ENCODE data around the gene SPC25. TPM values are rescaled to one million over a fixed set of nuclear protein-coding genes. Genes with fewer than 3 reads are reported as not detected.

Gene SPC25
- polyA plus RNA-seq, 1 donor from 2014 or later: 2.7 TPM

GRCh38 chr2:168858146-168858545 is 32.1 kb downstream of the SPC25 start:
- H3K79me2 ChIP-seq (replicated peaks; ENCODE audit: insufficient read depth, low read length): no peaks in the 10 kb centered on the region
- H4K20me1 ChIP-seq (ENCODE audit: insufficient read depth): no peaks in the 10 kb centered on the region
- H3K9me2 ChIP-seq (ENCODE audit: insufficient read depth, low read length): no peaks in the 10 kb centered on the region
- H3K9me3 ChIP-seq (ENCODE audit: low read length): no peaks in the 10 kb centered on the region
- TF ChIP-seq EZH2 (IDR thresholded peaks at IDR 0.05; ENCODE audit: borderline replicate concordance, insufficient read depth, low read length, poor library complexity, severe bottlenecking) (no peak), RAD21 (conservative IDR thresholded peaks at IDR 0.05) (no peak), SMC3 (conservative IDR thresholded peaks at IDR 0.05; ENCODE audit: poor library complexity) (no peak), EP300 (conservative IDR thresholded peaks at IDR 0.05; ENCODE audit: poor library complexity, severe bottlenecking) (no peak), TAF1 (IDR thresholded peaks at IDR 0.05; ENCODE audit: low read depth) (no peak), POLR2AphosphoS5 (IDR thresholded peaks at IDR 0.05) (no peak), MXI1 (conservative IDR thresholded peaks at IDR 0.05; ENCODE audit: poor library complexity, severe bottlenecking) (no peak), CTCF (IDR thresholded peaks at IDR 0.05; ENCODE audit: poor library complexity, severe bottlenecking) (no peak)
- TF ChIP-seq, protein P1, sequence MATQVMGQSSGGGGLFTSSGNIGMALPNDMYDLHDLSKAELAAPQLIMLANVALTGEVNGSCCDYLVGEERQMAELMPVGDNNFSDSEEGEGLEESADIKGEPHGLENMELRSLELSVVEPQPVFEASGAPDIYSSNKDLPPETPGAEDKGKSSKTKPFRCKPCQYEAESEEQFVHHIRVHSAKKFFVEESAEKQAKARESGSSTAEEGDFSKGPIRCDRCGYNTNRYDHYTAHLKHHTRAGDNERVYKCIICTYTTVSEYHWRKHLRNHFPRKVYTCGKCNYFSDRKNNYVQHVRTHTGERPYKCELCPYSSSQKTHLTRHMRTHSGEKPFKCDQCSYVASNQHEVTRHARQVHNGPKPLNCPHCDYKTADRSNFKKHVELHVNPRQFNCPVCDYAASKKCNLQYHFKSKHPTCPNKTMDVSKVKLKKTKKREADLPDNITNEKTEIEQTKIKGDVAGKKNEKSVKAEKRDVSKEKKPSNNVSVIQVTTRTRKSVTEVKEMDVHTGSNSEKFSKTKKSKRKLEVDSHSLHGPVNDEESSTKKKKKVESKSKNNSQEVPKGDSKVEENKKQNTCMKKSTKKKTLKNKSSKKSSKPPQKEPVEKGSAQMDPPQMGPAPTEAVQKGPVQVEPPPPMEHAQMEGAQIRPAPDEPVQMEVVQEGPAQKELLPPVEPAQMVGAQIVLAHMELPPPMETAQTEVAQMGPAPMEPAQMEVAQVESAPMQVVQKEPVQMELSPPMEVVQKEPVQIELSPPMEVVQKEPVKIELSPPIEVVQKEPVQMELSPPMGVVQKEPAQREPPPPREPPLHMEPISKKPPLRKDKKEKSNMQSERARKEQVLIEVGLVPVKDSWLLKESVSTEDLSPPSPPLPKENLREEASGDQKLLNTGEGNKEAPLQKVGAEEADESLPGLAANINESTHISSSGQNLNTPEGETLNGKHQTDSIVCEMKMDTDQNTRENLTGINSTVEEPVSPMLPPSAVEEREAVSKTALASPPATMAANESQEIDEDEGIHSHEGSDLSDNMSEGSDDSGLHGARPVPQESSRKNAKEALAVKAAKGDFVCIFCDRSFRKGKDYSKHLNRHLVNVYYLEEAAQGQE (IDR thresholded peaks at IDR 0.05; ENCODE audit: borderline replicate concordance): no peak
- H2AFZ ChIP-seq (ENCODE audit: low read depth, low read length): no peak overlapping the region
- H3K27ac ChIP-seq (ENCODE audit: low read length): no peak overlapping the region
- no peaks in the 10 kb centered on the region for H3F3A ChIP-seq (ENCODE audit: insufficient read depth, low read length, poor library complexity, severe bottlenecking)
- no peaks in the 10 kb centered on the region for H3K27me3 ChIP-seq (ENCODE audit: insufficient read depth, low read depth, low read length)
- no peak overlapping the region for H3K4me3 ChIP-seq (ENCODE audit: low read length)
- H3K9ac ChIP-seq (ENCODE audit: low read length): no peak overlapping the region
- H3K4me2 ChIP-seq (ENCODE audit: low read length): no peak overlapping the region
- no peaks in the 10 kb centered on the region for H3K36me3 ChIP-seq (ENCODE audit: insufficient read depth, low read length)

- Histone ChIP-seq H3K9ac (ENCODE audit: low read length) (no peak overlapping the region), H3K4me3 (ENCODE audit: low read length) (no peak overlapping the region), H3K27me3 (ENCODE audit: insufficient read depth, low read depth, low read length) (no peaks in the 10 kb centered on the region), H2AFZ (ENCODE audit: low read depth, low read length) (no peak overlapping the region), H3K9me2 (ENCODE audit: insufficient read depth, low read length) (no peaks in the 10 kb centered on the region), H3K9me3 (ENCODE audit: low read length) (no peaks in the 10 kb centered on the region), H3K27ac (ENCODE audit: low read length) (no peak overlapping the region), H3K36me3 (ENCODE audit: insufficient read depth, low read length) (no peaks in the 10 kb centered on the region), H3K79me2 (replicated peaks; ENCODE audit: insufficient read depth, low read length) (no peaks in the 10 kb centered on the region), H4K20me1 (ENCODE audit: insufficient read depth) (no peaks in the 10 kb centered on the region), H3F3A (ENCODE audit: insufficient read depth, low read length, poor library complexity, severe bottlenecking) (no peaks in the 10 kb centered on the region), H3K4me2 (ENCODE audit: low read length) (no peak overlapping the region)
- TF ChIP-seq, protein P1 (IDR thresholded peaks at IDR 0.05; ENCODE audit: borderline replicate concordance): no peak
- no peak for TF ChIP-seq CTCF (IDR thresholded peaks at IDR 0.05; ENCODE audit: poor library complexity, severe bottlenecking)
Observed at GRCh38 chr2:168855601-168856000, 34.6 kb downstream of the SPC25 start.

Measured in neural cell (in vitro differentiated cells).